Effector memory CD4-positive, alpha-beta T cell (primary cell): ENCODE measurements around the gene TRPM8.

Experiments
- DNase-seq, 3 donors: peaks; one replicate each; pipeline ENCODE4 v3.0.0-alpha.2; 2020
- H3K27ac ChIP-seq: 2 replicates; pipeline ENCODE4 v1.7.0; 2013; ENCODE audit warnings: mild to moderate bottlenecking, low read length, moderate library complexity; ENCODE audit not compliant: insufficient read depth, poor library complexity, severe bottlenecking
- H3K27me3 ChIP-seq: replicated peaks from 2 replicates; pipeline ENCODE4 v1.7.0; 2013; ENCODE audit warnings: mild to moderate bottlenecking, low read length; ENCODE audit not compliant: insufficient read depth, control insufficient read depth, poor library complexity, severe bottlenecking
- H3K36me3 ChIP-seq: 2 replicates; pipeline ENCODE4 v1.7.0; 2013; ENCODE audit warnings: mild to moderate bottlenecking, low read length, moderate library complexity; ENCODE audit not compliant: control insufficient read depth, insufficient read depth
- H3K4me1 ChIP-seq: 2 replicates; pipeline ENCODE4 v1.7.0; 2013; ENCODE audit warnings: low read length, mild to moderate bottlenecking; ENCODE audit not compliant: control insufficient read depth, insufficient read depth, poor library complexity, severe bottlenecking
- H3K4me3 ChIP-seq: 2 replicates; pipeline ENCODE4 v1.7.0; 2013; ENCODE audit warnings: low read length, low read depth, mild to moderate bottlenecking; ENCODE audit not compliant: insufficient read depth, poor library complexity, severe bottlenecking
- H3K9me3 ChIP-seq: 2 replicates; pipeline ENCODE4 v1.7.0; 2013; ENCODE audit warnings: mild to moderate bottlenecking, low read length, moderate library complexity; ENCODE audit not compliant: control insufficient read depth

The TRPM8 gene

DNA sequence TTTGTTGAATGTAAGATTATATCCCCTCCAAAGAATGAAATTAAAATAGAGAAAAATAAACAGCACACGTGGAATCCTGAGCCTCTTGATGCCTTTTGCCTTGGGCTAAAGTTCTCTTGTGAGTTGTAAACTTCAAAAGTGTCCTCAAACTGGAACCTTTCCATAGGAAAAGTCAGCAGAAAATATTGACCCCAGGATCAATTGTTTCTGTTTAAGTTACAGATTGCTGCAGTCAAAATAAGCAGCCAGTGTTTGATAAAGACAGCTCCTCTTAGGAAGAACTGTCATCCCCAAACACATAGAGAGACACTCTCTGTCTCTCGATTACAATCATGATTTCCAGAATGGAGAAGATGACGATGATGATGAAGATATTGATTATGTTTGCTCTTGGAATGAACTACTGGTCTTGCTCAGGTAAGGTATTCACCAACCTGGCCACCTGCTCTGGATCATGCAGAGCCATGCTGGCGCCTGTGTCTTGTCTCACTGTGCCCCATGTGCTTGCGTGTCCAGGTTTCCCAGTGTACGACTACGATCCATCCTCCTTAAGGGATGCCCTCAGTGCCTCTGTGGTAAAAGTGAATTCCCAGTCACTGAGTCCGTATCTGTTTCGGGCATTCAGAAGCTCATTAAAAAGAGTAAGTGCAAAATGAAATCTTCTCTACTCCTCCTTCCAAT lies 133.4 kb downstream of the TRPM8 start, which contains the start of gene SPP2:
Gene SPP2, plus strand, starts transcription at position 248 of the 681 bp plus-strand sequence. Its CDS starts 85 bp downstream, at position 333.
- DNase-seq, result no peak
- no peaks in the 10 kb centered on the region for H3K36me3 ChIP-seq
- H3K4me3 ChIP-seq, result no peak within 1 kb of the TSS
- H3K4me1 ChIP-seq, result no peaks in the 10 kb centered on the region
- H3K27ac ChIP-seq, result no peak within 1 kb of the TSS
- H3K9me3 ChIP-seq, result no peaks in the 10 kb centered on the region
- H3K27me3 ChIP-seq, result no peaks in the 10 kb centered on the region

DNA sequence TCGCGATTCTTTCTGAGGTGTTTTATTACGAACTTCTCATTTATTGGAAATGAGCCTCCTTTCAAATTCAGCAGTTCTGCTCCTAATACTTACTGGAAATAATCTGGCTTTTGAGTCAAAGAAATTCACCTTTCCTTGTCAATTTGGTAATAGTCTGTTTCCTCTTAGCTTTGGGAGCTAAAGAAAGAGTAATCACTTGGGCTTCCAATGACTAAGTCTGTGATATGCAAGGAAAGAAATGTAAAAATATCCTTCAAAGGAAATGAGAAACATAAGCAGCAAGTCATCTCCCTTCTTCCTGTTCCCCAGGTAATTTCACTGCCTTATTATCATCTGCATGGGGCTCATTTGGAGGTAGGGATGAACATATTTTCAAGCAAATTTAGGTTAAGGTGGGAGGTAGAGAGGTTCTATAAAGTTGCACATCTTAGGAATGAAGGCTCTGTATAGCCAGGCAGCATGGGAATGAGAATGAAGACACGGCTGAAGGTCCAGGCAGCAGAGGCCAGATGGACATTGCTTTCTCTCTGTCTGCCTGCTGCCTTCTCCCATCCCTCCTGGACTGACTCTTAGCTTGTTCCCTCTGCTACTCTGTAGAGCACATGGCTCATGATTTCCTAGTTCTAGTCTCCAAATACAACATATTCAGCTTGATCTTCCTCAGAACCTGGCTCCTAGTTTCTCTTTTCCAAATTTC lies 134.3 kb downstream of the TRPM8 start:
- no peaks in the 10 kb centered on the region for H3K36me3 ChIP-seq
- no peak overlapping the region for H3K27ac ChIP-seq
- H3K9me3 ChIP-seq, result no peaks in the 10 kb centered on the region
- H3K27me3 ChIP-seq, result no peaks in the 10 kb centered on the region
- no peak for DNase-seq
- no peaks in the 10 kb centered on the region for H3K4me1 ChIP-seq
- no peak overlapping the region for H3K4me3 ChIP-seq

DNA sequence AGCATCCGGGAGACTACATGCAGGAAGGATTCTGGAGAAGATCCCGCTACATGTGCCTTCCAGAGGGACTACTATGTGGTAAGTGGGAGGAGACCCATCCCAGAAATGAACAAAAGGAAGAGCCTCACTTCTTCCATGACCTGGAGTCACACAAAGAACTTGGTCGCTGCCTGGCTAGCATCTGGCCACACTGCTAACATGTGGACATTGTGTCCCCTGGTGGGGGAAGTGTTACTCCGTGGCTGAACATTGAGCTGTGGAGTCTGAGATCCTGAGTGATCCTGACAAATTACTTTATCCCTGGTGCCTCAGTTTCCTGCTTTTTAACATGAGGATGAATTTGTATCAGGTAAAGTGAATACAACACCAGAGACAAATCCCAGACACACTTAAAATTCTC lies 141.7 kb downstream of the TRPM8 start:
- DNase-seq, result no peak
- no peak overlapping the region for H3K27ac ChIP-seq
- no peak overlapping the region for H3K4me3 ChIP-seq
- H3K4me1 ChIP-seq, result no peaks in the 10 kb centered on the region
- no peaks in the 10 kb centered on the region for H3K36me3 ChIP-seq
- H3K27me3 ChIP-seq, result no peaks in the 10 kb centered on the region
- no peaks in the 10 kb centered on the region for H3K9me3 ChIP-seq

DNA sequence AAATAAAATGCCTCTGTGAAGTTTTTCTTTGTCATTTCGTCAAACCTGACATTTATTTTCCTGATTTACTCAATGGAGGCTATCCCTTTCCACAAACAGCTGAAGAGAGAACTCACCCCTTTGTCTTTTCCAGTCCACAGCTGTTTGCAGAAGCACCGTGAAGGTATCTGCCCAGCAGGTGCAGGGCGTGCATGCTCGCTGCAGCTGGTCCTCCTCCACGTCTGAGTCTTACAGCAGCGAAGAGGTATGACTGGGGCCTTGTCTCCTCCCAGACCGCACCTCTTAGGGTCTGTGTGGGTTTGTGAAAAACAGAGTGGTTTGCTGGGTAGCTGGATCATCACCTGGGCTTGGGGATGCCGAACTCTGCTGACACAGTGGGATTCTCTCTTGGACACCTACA lies 143.1 kb downstream of the TRPM8 start:
- Histone ChIP-seq H3K27me3 (no peaks in the 10 kb centered on the region), H3K4me1 (no peaks in the 10 kb centered on the region), H3K36me3 (no peaks in the 10 kb centered on the region), H3K9me3 (no peaks in the 10 kb centered on the region), H3K27ac (no peak overlapping the region), H3K4me3 (no peak overlapping the region)
- no peak for DNase-seq

DNA sequence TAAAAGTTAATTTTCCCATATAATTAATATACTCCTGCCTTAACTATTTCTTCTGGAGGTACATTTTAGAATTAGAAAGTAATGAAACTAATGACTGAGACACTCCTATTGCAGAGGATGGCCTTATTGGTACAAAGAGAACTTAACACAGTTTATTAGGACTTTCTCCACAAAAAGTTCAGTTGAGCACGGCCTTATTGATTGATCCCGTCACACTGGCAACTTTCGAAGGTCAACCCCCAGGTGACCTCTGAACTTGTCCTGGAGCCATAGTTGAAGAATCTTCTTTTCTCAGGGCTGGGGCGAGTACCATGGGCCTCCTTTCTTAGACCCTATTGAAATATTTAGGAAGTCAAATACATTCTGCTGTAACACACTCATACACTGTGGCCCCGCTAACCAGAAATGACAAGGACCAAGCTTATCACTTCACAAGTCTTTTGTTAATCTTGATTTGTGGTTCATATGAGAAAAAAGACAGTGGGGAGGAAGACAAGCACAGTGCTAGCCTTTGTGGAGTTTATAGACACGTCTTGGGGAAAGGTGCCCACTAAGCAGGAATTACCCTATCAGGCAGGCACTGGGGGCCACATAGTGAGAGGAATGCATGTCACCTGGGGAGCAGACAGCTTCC lies 144.6 kb downstream of the TRPM8 start:
- H3K4me3 ChIP-seq, result no peak overlapping the region
- no peak for DNase-seq
- H3K9me3 ChIP-seq, result no peaks in the 10 kb centered on the region
- no peak overlapping the region for H3K27ac ChIP-seq
- no peaks in the 10 kb centered on the region for H3K27me3 ChIP-seq
- H3K4me1 ChIP-seq, result no peaks in the 10 kb centered on the region
- no peaks in the 10 kb centered on the region for H3K36me3 ChIP-seq

DNA sequence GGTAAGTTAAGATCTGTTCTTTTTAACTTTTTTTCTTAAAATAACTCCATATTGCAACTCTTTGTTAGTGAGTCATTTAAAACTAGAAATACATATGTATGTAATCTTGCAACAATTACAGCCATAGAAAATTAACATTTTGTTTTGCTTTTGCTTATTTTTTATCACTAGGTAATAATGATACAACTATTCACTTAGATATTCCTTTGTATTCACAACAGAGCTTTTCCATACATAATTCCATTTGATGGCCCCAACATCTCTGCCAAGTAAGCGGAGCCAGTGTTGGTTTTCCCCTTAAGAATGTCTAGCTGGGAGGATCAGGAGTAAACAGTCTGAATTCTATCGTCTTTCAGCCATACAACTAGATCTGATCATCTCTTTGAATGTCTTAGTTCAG lies 149.4 kb downstream of the TRPM8 start:
- no peak for DNase-seq
- H3K4me3 ChIP-seq, result no peak overlapping the region
- H3K27me3 ChIP-seq, result no peaks in the 10 kb centered on the region
- no peaks in the 10 kb centered on the region for H3K9me3 ChIP-seq
- H3K36me3 ChIP-seq, result no peaks in the 10 kb centered on the region
- no peaks in the 10 kb centered on the region for H3K4me1 ChIP-seq
- H3K27ac ChIP-seq, result no peak overlapping the region
